Measurements from ENCODE around the gene ARID3A. TPM values are rescaled to one million over a fixed set of nuclear protein-coding genes. Genes with fewer than 3 reads are reported as not detected.

ARID3A gene
- total RNA-seq, 1 donor from 2014 or later, result 106 TPM

DNA sequence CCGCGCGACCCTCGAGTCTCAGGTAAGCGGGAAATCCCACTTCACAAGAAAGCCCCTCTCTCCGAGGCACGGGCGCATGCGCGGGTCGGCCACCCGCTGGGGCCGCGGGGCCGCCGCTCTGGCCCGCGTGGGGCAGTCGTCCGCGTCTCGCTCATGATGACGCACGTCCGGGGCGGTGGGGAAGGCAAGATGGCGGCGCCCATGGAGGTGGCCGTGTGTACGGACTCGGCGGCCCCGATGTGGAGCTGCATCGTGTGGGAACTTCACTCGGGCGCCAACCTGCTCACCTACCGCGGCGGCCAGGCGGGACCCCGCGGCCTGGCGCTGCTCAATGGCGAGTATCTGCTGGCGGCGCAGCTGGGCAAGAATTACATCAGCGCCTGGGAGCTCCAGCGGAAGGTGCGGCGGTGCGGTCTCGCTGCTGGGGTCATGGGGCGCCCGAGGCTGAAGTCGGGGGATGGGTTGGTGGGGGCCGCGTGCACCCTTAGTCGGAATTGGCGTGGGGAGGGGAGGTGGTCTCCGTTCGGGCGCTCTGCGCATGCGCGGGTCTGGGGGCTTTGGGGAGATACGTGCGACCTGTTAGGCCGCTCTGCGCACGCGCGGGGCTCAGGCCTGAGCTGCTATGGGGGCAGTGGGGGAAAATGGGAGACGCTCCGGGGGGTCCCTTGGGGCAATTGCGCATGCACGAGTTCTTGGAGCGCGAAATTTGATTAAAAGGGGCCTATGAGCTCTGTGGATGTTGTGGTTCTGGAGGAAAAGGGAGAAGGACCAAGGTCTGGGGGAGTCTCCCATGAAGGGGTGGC lies 58.5 kb downstream of the ARID3A start, which contains the start of gene WDR18:
Gene WDR18, plus strand, starts transcription at position 181 of the 803 bp plus-strand sequence. Its CDS starts 9 bp downstream, at position 190.
- Histone ChIP-seq H3K4me3 (ENCODE audit: insufficient read depth, low read depth, low read length) (peak within 1 kb of the TSS; percentile 92), H3K79me2 (ENCODE audit: insufficient read depth, low read length) (peaks cover 15% of the 10 kb centered on the region), H3K9me3 (ENCODE audit: insufficient read depth, low read depth, low read length) (no peaks in the 10 kb centered on the region), H2AFZ (ENCODE audit: low read depth, low read length) (peak within 1 kb of the TSS; percentile 93), H3K27me3 (ENCODE audit: insufficient read depth, low read length) (no peaks in the 10 kb centered on the region), H3K4me2 (ENCODE audit: low read length) (peak within 1 kb of the TSS; percentile 92), H3K36me3 (ENCODE audit: insufficient read depth, low read length) (no peaks in the 10 kb centered on the region), H3K27ac (ENCODE audit: low read depth, low read length) (peak within 1 kb of the TSS; percentile 91), H4K20me1 (ENCODE audit: insufficient read depth, low read length) (peaks cover 17% of the 10 kb centered on the region), H3K4me1 (ENCODE audit: insufficient read depth, low read length) (peaks cover 23% of the 10 kb centered on the region), H3K9ac (ENCODE audit: low read length) (peak within 1 kb of the TSS; percentile 95)
- H3K4me3 Mint-ChIP-seq (ENCODE audit: unreplicated experiment), result peak within 1 kb of the TSS; percentile 91
- peak within 1 kb of the TSS; percentile 94 for H3K27ac Mint-ChIP-seq (ENCODE audit: unreplicated experiment)
- peak; percentile 65 for DNase-seq (ENCODE audit: low read depth)
- H3K27me3 Mint-ChIP-seq (ENCODE audit: low read depth, unreplicated experiment), result no peaks in the 10 kb centered on the region
- H3K36me3 Mint-ChIP-seq (ENCODE audit: low read depth, unreplicated experiment), result no peaks in the 10 kb centered on the region
- H3K4me1 Mint-ChIP-seq (ENCODE audit: low read depth, unreplicated experiment), result peaks cover 6% of the 10 kb centered on the region
- no peak for FAIRE-seq
- TF ChIP-seq, protein P1, sequence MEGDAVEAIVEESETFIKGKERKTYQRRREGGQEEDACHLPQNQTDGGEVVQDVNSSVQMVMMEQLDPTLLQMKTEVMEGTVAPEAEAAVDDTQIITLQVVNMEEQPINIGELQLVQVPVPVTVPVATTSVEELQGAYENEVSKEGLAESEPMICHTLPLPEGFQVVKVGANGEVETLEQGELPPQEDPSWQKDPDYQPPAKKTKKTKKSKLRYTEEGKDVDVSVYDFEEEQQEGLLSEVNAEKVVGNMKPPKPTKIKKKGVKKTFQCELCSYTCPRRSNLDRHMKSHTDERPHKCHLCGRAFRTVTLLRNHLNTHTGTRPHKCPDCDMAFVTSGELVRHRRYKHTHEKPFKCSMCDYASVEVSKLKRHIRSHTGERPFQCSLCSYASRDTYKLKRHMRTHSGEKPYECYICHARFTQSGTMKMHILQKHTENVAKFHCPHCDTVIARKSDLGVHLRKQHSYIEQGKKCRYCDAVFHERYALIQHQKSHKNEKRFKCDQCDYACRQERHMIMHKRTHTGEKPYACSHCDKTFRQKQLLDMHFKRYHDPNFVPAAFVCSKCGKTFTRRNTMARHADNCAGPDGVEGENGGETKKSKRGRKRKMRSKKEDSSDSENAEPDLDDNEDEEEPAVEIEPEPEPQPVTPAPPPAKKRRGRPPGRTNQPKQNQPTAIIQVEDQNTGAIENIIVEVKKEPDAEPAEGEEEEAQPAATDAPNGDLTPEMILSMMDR (IDR thresholded peaks at IDR 0.05; ENCODE audit: insufficient read depth, low read depth, low read length), result no peak
- TF ChIP-seq EZH2 (IDR thresholded peaks at IDR 0.05; ENCODE audit: insufficient read depth, low read length), result no peak
- no peaks in the 10 kb centered on the region for H3K9me3 Mint-ChIP-seq (ENCODE audit: unreplicated experiment)

DNA sequence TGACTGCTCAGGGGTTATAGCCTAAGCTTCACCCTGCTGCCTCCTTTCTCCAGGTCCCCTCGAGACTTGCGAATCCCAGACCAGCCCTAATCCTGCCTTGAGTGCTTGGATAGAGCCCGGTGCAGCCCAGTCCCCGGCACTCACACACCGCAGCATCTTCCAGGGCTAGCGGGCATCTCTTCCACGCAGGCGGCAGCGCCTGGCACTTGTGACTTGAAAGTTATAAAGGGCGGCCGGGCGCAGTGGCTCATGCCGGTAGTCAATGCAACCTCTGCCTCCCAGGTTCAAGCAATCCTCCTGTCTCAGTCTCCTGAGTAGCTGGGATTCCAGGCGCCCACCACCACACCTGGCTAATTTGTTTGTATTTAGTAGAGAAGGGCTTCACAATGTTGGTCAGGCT lies 60.2 kb downstream of the ARID3A start:
- Histone ChIP-seq H3K4me1 (ENCODE audit: insufficient read depth, low read length) (peaks cover 14% of the 10 kb centered on the region), H4K20me1 (ENCODE audit: insufficient read depth, low read length) (peaks cover 23% of the 10 kb centered on the region), H3K36me3 (ENCODE audit: insufficient read depth, low read length) (no peaks in the 10 kb centered on the region), H3K9ac (ENCODE audit: low read length) (no peak overlapping the region), H3K9me3 (ENCODE audit: insufficient read depth, low read depth, low read length) (no peaks in the 10 kb centered on the region), H3K79me2 (ENCODE audit: insufficient read depth, low read length) (peaks cover 15% of the 10 kb centered on the region), H2AFZ (ENCODE audit: low read depth, low read length) (no peak overlapping the region), H3K4me3 (ENCODE audit: insufficient read depth, low read depth, low read length) (no peak overlapping the region), H3K4me2 (ENCODE audit: low read length) (no peak overlapping the region), H3K27ac (ENCODE audit: low read depth, low read length) (no peak overlapping the region), H3K27me3 (ENCODE audit: insufficient read depth, low read length) (no peaks in the 10 kb centered on the region)
- Mint-ChIP-seq H3K27ac (ENCODE audit: unreplicated experiment) (no peak overlapping the region), H3K4me1 (ENCODE audit: low read depth, unreplicated experiment) (peaks cover 4% of the 10 kb centered on the region), H3K9me3 (ENCODE audit: unreplicated experiment) (no peaks in the 10 kb centered on the region), H3K36me3 (ENCODE audit: low read depth, unreplicated experiment) (peaks cover 3% of the 10 kb centered on the region), H3K4me3 (ENCODE audit: unreplicated experiment) (peak overlapping the region; percentile 91), H3K27me3 (ENCODE audit: low read depth, unreplicated experiment) (no peaks in the 10 kb centered on the region)
- TF ChIP-seq, protein P1 (IDR thresholded peaks at IDR 0.05; ENCODE audit: insufficient read depth, low read depth, low read length), result no peak
- FAIRE-seq (no peak), DNase-seq (ENCODE audit: low read depth) (no peak)

DNA sequence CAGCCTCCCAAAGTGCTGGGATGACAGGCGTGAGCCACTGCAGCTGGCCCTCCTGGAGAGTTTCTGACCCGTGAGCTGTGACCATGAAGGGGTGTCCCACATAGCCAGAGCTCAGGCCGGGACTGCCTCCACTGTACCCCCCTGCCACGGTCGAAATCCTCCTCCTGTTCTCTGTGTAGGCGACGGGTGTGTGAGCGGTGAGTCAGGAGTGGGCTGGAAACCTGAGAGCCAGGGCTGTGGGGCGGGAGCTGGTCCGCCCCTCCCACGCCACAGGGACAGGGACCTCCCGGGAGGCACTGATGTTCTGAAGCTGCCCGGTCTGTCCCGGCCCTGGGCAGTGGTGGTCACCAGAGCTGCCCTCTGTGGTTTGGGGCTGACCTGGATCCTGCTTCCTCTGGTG lies 62.2 kb downstream of the ARID3A start:
- no peak for FAIRE-seq
- TF ChIP-seq, protein P1 (IDR thresholded peaks at IDR 0.05; ENCODE audit: insufficient read depth, low read depth, low read length), result no peak
- TF ChIP-seq EZH2 (IDR thresholded peaks at IDR 0.05; ENCODE audit: insufficient read depth, low read length), result no peak
- Mint-ChIP-seq H3K4me1 (ENCODE audit: low read depth, unreplicated experiment) (peaks cover 4% of the 10 kb centered on the region), H3K9me3 (ENCODE audit: unreplicated experiment) (no peaks in the 10 kb centered on the region), H3K27me3 (ENCODE audit: low read depth, unreplicated experiment) (no peaks in the 10 kb centered on the region), H3K27ac (ENCODE audit: unreplicated experiment) (no peak overlapping the region), H3K36me3 (ENCODE audit: low read depth, unreplicated experiment) (peaks cover 3% of the 10 kb centered on the region), H3K4me3 (ENCODE audit: unreplicated experiment) (no peak overlapping the region)
- Histone ChIP-seq H2AFZ (ENCODE audit: low read depth, low read length) (no peak overlapping the region), H3K9me3 (ENCODE audit: insufficient read depth, low read depth, low read length) (no peaks in the 10 kb centered on the region), H3K79me2 (ENCODE audit: insufficient read depth, low read length) (peaks cover 15% of the 10 kb centered on the region), H3K36me3 (ENCODE audit: insufficient read depth, low read length) (no peaks in the 10 kb centered on the region), H3K4me2 (ENCODE audit: low read length) (no peak overlapping the region), H3K27ac (ENCODE audit: low read depth, low read length) (no peak overlapping the region), H3K4me3 (ENCODE audit: insufficient read depth, low read depth, low read length) (no peak overlapping the region), H3K9ac (ENCODE audit: low read length) (no peak overlapping the region), H4K20me1 (ENCODE audit: insufficient read depth, low read length) (peaks cover 23% of the 10 kb centered on the region), H3K4me1 (ENCODE audit: insufficient read depth, low read length) (peaks cover 14% of the 10 kb centered on the region), H3K27me3 (ENCODE audit: insufficient read depth, low read length) (no peaks in the 10 kb centered on the region)
- no peak for DNase-seq (ENCODE audit: low read depth)

All from astrocyte (in vitro differentiated cells and primary cell).